Stimulated activated memory B cell treated with anti-CD40 and anti-IgM and Interleukin-4, amounts not matched to agents 10 μg/mL and 1 μg/mL and 100 μg/mL, for 72 hours (primary cell): ENCODE measurements around the gene RASL11B.
"Not testable (repeated sequence)": the region's sequence is repeated elsewhere in the genome, so short reads cannot be mapped to it uniquely, and the experiment has no call there.

Source experiments
- ATAC-seq: fragments of 150-1000 bp; cut with Tn5 transposase; 2 replicates; pipeline ENCODE4 v1.10.0; 2021
- H3K27ac Mint-ChIP-seq: one replicate; pipeline ENCODE4 v1.8.0; 2022; ENCODE audit warnings: mild to moderate bottlenecking, mixed read lengths
- H3K27me3 Mint-ChIP-seq: one replicate; pipeline ENCODE4 v1.8.0; 2022; ENCODE audit warnings: mixed read lengths
- H3K36me3 Mint-ChIP-seq: one replicate; pipeline ENCODE4 v1.8.0; 2022; ENCODE audit warnings: mixed read lengths
- H3K4me1 Mint-ChIP-seq: one replicate; pipeline ENCODE4 v1.8.0; 2022; ENCODE audit warnings: mixed read lengths
- H3K4me3 Mint-ChIP-seq: one replicate; pipeline ENCODE4 v1.8.0; 2022; ENCODE audit warnings: mild to moderate bottlenecking, moderate library complexity, mixed read lengths
- H3K9me3 Mint-ChIP-seq: one replicate; pipeline ENCODE4 v1.8.0; 2022; ENCODE audit warnings: mixed read lengths

RASL11B gene, protein sequence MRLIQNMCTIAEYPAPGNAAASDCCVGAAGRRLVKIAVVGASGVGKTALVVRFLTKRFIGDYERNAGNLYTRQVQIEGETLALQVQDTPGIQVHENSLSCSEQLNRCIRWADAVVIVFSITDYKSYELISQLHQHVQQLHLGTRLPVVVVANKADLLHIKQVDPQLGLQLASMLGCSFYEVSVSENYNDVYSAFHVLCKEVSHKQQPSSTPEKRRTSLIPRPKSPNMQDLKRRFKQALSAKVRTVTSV

DNA sequence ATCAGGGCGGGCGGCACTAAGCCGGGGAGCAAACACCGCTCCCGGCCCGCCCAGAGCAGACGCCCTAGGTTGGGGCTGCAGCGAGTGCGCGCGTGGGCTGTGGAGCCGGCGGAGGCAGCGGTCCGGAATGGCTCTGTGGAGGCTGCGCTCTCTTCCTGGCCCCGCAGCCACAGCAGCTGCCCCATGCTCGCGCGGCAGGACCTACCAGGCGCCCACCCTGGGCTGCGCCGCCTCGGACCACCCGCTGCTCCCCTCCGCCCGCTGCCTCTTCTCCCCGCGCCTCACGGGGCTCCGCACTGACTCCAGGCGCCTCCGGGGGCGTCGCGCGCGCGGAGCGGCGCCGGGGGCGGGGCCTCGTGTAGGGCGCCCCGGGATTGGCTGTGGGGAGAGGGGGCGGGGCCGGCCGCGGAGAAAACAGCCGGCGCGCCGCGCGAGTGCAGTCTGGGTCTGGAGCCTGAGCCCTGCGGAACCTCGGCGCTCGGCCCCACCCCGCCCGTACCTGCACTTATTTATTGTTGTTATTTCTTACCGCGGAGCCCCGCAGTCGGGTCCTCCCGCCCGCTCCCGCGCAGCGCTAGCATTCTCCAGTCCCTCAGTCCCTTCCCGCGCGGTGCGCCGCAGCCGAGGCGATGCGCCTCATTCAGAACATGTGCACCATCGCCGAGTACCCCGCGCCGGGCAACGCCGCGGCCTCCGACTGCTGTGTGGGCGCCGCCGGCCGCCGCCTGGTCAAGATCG is at the start of gene RASL11B:
TSS of gene RASL11B (plus strand) at position 439 of the 738 bp plus-strand sequence. CDS start at position 630, 191 bp downstream.
- peak; percentile 98 for ATAC-seq
- H3K4me3 Mint-ChIP-seq: peak within 1 kb of the TSS; percentile 78
- no peaks in the 10 kb centered on the region for H3K36me3 Mint-ChIP-seq
- no peak within 1 kb of the TSS for H3K27ac Mint-ChIP-seq
- peaks cover 11% of the 10 kb centered on the region for H3K4me1 Mint-ChIP-seq
- peaks cover 4% of the 10 kb centered on the region for H3K9me3 Mint-ChIP-seq
- H3K27me3 Mint-ChIP-seq: peaks cover 38% of the 10 kb centered on the region

DNA sequence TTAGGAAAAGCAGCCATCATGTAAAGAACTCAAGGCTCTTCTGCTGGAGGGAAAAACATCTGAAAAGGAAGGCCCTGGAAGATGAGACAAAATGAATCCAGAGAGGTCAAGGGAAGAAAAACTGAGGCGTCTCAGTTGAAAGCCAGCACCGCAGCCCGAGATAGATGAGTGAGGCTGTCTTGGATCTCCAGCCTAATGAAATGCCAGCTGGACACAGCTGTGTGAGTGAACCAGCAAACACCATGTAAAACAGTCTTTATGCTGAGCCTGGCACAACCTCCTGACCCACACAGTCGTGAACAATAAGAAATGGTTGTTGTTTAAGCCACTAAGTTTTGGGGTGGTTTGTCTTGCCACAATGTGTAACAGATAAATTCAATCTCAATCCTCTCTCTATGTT is 48.6 kb upstream of the RASL11B start:
- Mint-ChIP-seq H3K27me3 (peaks cover 16% of the 10 kb centered on the region), H3K27ac (no peak overlapping the region), H3K4me1 (no peaks in the 10 kb centered on the region), H3K9me3 (no peaks in the 10 kb centered on the region), H3K36me3 (no peaks in the 10 kb centered on the region), H3K4me3 (no peak overlapping the region)
- ATAC-seq: no peak

DNA sequence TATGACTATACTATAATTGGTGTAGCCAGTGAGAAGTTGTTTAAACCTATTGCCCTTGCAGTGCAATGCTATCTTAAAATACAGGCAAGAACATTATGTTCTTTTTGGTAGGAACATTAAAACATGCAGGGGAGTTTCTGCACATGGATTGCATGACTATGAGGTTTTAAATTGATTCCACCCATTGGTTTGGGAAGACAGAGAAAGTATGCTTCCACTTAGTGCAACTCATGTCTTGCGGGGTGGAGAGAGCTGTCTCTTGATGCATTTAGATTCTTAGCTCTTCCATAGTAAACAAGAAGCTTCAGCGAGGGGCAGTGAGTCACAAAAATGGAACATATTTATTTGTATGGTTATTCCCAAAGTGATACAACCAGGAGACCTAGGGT is 39.5 kb upstream of the RASL11B start:
- Mint-ChIP-seq H3K4me3 (no peak overlapping the region), H3K9me3 (peaks cover 2% of the 10 kb centered on the region), H3K36me3 (no peaks in the 10 kb centered on the region), H3K27me3 (no peaks in the 10 kb centered on the region), H3K27ac (no peak overlapping the region), H3K4me1 (no peaks in the 10 kb centered on the region)
- no peak for ATAC-seq

DNA sequence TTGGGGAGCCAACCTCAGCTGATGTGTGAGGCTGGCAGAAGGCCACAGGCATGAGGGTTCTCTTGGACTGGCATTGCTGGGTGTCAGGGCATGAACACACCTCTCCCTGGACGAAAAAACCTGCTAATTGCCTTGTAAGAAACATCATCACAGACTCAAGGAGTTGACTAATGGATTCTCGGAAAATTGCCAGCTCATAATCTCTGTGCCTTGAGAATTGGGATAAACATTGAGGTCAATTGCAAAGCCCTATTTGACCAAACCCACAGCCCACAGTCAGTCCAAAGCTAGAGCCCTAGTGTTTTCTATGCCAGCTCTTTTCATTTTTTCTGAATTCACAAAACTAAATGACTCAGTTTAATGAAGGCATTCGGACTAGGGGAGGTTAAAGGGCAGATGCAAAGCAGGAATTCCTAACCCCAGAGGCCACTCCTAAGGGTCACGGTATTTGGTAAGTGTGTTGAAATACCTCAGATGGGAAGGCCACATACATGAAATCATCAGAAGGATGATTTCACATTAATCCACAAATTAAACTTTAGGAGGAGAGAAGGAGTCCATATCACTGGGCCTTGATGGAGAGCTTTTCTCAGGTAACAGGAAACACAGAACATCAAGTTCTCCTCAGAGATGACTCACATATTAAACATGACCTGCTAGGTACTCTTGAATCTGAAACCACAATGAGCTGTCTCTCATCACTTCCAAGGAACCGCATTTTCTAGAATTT is 39.0 kb upstream of the RASL11B start:
- H3K4me1 Mint-ChIP-seq: no peaks in the 10 kb centered on the region
- no peak overlapping the region for H3K27ac Mint-ChIP-seq
- no peaks in the 10 kb centered on the region for H3K36me3 Mint-ChIP-seq
- H3K4me3 Mint-ChIP-seq: no peak overlapping the region
- no peak for ATAC-seq
- no peaks in the 10 kb centered on the region for H3K27me3 Mint-ChIP-seq
- peaks cover 2% of the 10 kb centered on the region for H3K9me3 Mint-ChIP-seq

DNA sequence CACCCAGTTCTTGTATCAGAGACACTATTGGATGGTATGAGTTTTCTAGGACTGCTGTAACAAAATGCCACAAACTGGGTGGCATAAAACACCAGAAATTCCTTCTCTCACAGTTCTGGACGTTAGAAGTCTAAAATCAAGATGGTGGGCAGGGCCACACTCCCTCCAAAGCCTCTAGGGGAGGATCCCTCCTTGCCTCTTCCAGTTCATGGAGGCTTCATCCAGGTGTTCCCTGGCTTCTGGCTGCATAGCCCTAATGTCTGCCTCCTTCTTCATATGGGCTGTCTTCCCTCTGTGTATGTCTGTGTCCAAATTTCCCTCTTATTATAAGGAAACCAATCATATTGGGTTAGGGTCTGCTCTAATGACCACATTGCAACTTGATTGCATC is 38.4 kb upstream of the RASL11B start:
- Mint-ChIP-seq H3K9me3 (peaks cover 2% of the 10 kb centered on the region), H3K4me3 (no peak overlapping the region), H3K4me1 (no peaks in the 10 kb centered on the region), H3K36me3 (no peaks in the 10 kb centered on the region), H3K27ac (no peak overlapping the region), H3K27me3 (no peaks in the 10 kb centered on the region)
- no peak for ATAC-seq

DNA sequence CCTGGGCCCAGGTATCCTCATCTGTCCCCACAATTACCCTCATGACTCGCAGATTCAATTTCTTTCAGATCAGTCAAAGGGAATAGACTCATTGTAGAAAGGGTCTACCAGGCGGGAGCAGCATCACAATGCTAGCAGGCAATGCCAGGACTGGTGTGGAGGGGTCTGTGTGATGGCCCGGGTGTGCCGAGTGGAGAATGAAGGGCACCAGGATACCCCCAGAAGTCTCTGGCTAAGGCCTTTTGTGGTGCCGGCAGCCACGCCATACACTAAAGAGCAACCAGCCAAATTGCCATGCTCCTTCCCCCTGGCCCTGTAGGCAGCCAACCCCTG is 37.9 kb upstream of the RASL11B start:
- no peak overlapping the region for H3K27ac Mint-ChIP-seq

DNA sequence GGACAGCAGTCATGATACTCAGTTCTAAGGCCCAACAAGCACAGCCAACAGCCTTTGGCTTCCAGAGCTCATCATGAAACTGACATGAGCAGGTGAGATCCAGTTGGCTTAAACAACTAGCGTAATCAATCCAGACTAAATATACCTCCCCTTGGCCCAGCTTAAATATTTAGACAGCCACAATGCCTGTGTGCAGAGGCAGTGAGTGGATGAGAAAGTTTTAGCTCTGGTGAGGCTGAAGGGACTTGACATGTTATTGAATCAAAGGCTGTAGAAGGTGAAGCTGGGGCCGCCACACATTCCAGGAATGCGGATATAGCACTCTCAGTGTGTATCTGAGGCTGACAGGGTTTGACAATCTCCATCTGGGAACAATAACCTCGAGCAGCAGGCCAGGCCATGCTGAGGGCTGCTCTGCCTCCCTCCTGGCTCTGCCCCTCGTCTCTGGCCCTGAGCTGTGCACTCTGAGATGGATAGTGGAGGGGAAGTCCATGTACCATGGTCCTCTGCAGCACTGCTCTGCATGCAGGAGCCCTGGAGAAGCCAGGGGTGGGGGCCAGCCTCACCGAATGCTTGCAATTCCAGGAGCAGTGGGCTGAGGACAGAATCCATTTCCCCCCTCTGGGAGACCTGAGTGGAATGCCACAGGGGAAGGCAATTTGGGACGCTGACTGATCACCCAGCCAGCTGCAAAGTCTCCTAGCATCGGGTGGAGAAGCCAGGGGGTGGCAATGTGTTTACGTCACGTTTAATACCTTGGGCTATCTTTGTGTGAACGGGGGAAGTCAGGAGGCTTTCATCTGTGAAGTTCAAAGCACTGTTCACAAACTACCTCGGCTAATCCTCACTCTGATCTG is 37.3 kb upstream of the RASL11B start:
- no peaks in the 10 kb centered on the region for H3K36me3 Mint-ChIP-seq
- no peak overlapping the region for H3K27ac Mint-ChIP-seq
- peaks cover 2% of the 10 kb centered on the region for H3K9me3 Mint-ChIP-seq
- no peak overlapping the region for H3K4me3 Mint-ChIP-seq
- H3K27me3 Mint-ChIP-seq: peaks cover 2% of the 10 kb centered on the region
- ATAC-seq: peak; percentile 15
- no peaks in the 10 kb centered on the region for H3K4me1 Mint-ChIP-seq

More for the DNA sequence above, 37.9 kb upstream of the RASL11B start:
- ATAC-seq: no peak
- H3K4me3 Mint-ChIP-seq: no peak overlapping the region
- peaks cover 2% of the 10 kb centered on the region for H3K9me3 Mint-ChIP-seq
- no peaks in the 10 kb centered on the region for H3K27me3 Mint-ChIP-seq
- H3K36me3 Mint-ChIP-seq: no peaks in the 10 kb centered on the region
- H3K4me1 Mint-ChIP-seq: no peaks in the 10 kb centered on the region

DNA sequence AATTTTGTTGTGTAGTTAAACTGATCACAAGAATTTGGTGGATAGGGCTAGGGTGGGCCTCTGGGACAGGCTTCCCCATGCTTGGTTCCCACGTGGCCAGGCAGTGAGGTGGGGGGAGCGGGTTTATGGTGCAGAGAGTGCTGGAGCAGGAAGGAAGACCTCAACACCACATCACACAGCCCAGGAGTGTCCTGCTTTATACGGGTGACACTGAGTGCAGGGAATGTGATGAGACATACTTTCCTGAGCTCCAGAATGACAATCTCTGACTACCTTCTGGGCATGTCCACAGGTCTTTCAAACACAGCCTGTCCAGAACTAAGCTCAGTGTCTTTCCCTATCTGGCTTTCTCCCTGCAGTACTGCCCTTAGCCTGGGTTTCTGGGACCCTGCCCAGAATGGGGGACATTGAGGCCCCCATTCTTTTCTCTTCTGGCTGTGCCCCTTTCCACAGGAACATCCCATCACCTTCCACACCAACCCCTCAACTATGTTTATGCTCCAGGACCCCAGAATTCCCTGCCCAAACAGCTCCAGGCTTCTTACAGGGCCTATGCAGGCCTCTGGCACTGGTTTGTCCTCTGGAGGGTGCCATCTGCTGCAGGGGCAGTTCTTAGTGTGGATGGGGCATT is 36.5 kb upstream of the RASL11B start:
- no peak for ATAC-seq
- Mint-ChIP-seq H3K4me3 (no peak overlapping the region), H3K36me3 (no peaks in the 10 kb centered on the region), H3K9me3 (peaks cover 2% of the 10 kb centered on the region), H3K4me1 (no peaks in the 10 kb centered on the region), H3K27me3 (peaks cover 7% of the 10 kb centered on the region), H3K27ac (no peak overlapping the region)

DNA sequence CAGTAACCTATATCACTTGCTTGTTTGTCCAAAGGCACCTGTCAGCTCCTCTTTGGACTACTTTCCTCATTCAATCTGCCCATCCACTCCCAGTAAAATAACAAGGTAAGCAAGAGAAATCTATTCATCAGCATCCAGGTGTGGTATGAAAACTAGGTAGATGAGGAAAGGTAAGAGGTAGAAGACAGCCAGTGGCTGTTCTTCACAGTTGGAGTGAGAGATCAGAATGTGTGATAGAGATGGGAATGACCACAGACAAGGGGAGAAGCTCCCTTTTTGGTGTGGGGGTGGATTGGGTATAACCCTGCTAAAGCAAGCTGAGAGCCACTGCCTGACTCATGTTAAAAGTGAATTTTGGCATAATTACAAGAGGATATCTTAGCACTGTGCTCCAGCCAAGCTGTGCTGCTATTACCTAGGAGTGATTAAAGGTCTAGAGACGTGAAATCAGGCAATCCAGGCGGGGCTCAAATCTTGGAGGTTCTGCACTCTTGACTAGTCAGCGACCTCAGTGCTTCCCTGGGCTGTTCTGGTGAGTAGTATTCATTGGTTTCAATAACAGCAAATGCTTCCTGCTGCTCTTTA is 28.1 kb upstream of the RASL11B start:
- H3K4me1 Mint-ChIP-seq: no peaks in the 10 kb centered on the region
- no peak for ATAC-seq
- H3K9me3 Mint-ChIP-seq: no peaks in the 10 kb centered on the region
- no peaks in the 10 kb centered on the region for H3K36me3 Mint-ChIP-seq
- H3K27ac Mint-ChIP-seq: no peak overlapping the region
- H3K4me3 Mint-ChIP-seq: no peak overlapping the region
- H3K27me3 Mint-ChIP-seq: peaks cover 22% of the 10 kb centered on the region

DNA sequence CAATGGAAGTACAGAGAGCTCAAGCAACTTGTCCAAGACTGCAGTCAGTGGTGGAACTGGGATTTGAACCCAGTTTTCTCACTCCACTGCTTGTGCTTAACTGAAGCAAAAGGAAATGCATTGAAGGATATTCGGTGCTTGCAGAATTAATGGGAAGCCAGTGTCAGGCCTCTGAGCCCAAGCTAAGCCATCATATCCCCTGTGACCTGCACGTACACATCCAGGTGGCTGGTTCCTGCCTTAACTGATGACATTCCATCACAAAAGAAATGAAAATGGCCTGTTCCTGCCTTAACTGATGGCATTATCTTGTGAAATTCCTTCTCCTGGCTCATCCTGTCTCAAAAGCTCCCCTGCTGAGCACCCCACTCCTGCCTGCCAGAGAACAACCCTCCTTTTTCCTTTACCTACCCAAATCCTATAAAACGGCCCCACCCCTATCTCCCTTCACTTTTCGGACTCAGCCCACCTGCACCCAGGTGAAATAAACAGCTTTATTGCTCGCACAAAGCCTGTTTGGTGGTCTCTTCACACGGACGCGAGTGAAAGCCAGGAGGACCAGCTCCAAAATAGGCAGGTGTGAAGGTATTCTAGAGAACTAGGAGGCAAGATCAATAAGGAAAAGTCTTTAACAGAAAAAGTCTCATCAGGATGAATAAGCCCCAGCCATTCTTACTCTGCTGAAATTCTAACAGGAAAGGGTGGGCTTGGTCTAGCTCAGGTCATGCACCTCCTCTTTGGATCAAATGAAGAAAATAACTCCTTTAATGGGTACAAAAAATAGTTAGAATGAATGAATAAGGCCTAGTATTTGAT is 27.3 kb upstream of the RASL11B start:
- not testable (repeated sequence) for H3K4me1 Mint-ChIP-seq, H3K36me3 Mint-ChIP-seq, H3K4me3 Mint-ChIP-seq, H3K27ac Mint-ChIP-seq, H3K9me3 Mint-ChIP-seq, ATAC-seq
- peaks cover 20% of the 10 kb centered on the region for H3K27me3 Mint-ChIP-seq

DNA sequence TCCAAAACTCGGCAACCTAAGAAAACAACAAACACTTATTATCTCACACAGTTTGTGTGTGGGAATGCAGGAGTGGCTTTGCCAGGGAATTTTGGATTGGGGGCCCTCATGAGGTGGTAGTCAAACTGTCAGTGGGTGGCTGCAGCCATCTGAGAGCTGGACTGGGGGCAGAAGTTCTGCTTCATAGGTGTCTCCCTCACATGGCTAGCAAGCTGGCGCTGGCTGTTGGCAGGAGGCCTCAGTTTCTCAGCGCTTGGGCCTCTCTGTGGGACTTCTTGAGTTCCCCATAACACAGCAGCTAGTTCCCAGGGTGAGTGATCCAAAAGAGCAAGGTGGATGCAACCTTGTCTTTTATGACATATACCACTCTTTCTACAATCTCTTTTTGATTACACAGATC is 26.0 kb upstream of the RASL11B start:
- no peaks in the 10 kb centered on the region for H3K4me1 Mint-ChIP-seq
- no peaks in the 10 kb centered on the region for H3K9me3 Mint-ChIP-seq
- H3K36me3 Mint-ChIP-seq: no peaks in the 10 kb centered on the region
- ATAC-seq: no peak
- no peak overlapping the region for H3K27ac Mint-ChIP-seq
- H3K27me3 Mint-ChIP-seq: peaks cover 15% of the 10 kb centered on the region
- no peak overlapping the region for H3K4me3 Mint-ChIP-seq

DNA sequence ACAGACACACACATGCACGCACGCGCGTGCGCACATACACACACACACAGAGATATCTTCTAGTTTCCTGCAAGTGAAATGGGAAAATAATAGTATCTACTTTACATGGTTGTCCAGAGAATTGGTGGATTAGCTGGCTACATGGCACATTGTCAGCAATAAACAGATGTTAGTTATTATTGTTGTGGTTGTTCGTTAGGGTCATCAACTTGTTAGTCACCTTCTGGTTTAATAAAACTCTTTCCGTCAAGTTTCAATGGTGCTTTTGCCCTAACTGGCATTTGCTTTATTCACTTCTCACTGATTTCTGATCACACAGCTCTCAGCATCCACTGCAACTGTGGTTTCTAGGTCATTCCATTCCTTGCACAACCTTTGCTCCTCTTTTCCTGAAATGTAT is 25.4 kb upstream of the RASL11B start:
- Mint-ChIP-seq H3K4me3 (no peak overlapping the region), H3K4me1 (no peaks in the 10 kb centered on the region), H3K27ac (no peak overlapping the region), H3K9me3 (no peaks in the 10 kb centered on the region), H3K36me3 (no peaks in the 10 kb centered on the region), H3K27me3 (peaks cover 14% of the 10 kb centered on the region)
- ATAC-seq: no peak

DNA sequence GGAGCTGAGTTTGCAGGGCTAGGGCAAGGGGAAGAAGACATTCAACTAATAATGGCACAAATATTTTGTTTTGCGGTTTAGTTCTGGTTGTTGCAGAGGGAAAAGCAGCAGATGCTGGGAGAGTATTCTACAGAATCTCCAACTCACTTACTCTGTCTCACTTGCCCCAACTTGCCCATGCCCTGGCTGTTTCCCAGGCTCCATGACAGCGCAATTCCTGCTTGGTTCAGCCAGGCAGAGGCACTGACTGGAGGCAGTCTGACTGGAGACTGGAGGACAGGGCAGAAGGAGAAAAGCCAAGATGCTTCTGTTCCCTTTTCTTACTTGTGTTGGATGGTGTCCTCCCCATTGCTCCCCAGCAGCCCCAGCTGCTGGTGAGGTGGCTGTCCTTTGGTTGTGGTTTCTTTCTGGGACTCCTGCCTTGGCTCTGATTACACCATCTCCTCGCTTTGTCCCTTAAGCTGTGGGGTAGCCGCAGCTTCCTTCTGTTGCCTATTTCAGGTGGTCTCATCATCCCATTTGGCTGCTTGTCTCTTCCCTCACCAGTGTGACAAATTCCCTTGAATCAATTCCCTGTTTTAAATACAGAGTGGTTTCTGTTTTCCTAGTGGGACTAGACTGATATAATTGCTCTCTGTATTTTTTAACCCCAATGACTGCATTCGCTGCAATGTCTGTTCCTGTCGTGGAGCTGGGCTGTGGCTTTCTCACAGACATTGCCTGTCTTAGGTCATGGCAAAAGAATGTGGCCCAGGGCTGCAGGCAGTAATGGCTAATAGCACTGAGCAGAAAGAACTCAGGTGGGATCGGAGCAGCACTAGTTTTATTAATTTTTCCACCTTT is 24.2 kb upstream of the RASL11B start:
- H3K27me3 Mint-ChIP-seq: peaks cover 1% of the 10 kb centered on the region
- ATAC-seq: no peak
- no peaks in the 10 kb centered on the region for H3K9me3 Mint-ChIP-seq
- peaks cover 4% of the 10 kb centered on the region for H3K4me1 Mint-ChIP-seq
- no peak overlapping the region for H3K27ac Mint-ChIP-seq
- H3K36me3 Mint-ChIP-seq: no peaks in the 10 kb centered on the region
- no peak overlapping the region for H3K4me3 Mint-ChIP-seq
